ENCODE data around the gene FBXL14.

GRCh38 chr12:1638203-1638602, 43.8 kb upstream of the FBXL14 start:
- no peak for TF ChIP-seq CTCF (IDR thresholded peaks at IDR 0.05)
- TF ChIP-seq POLR2AphosphoS5 (IDR thresholded peaks at IDR 0.05) = no peak

All from prostate gland (tissue), 2 donors.